Osteoblast (primary cell): ENCODE measurements around the gene SPHK1. TPM values are rescaled to one million over a fixed set of nuclear protein-coding genes. Genes with fewer than 3 reads are reported as not detected.
A peak's percentile ranks its signal among the peaks of the same experiment; 100 is the strongest.
"Not testable (repeated sequence)": the region's sequence is repeated elsewhere in the genome, so short reads cannot be mapped to it uniquely, and the experiment has no call there.

Experiments used
- DNase-seq: peaks from one replicate; pipeline ENCODE4 v3.0.0; 2011; ENCODE audit warnings: low spot score, mixed read lengths; ENCODE audit not compliant: insufficient read length; ENCODE audit errors: missing footprints
- H2AFZ ChIP-seq: 2 replicates; pipeline ENCODE4 v1.6.0; 2011; ENCODE audit warnings: mild to moderate bottlenecking, low read length
- H3K27ac ChIP-seq: 2 replicates; pipeline ENCODE4 v1.5.1; 2011; ENCODE audit warnings: mild to moderate bottlenecking, low read depth, low read length, moderate library complexity
- H3K27me3 ChIP-seq: 2 replicates; pipeline ENCODE4 v1.6.0; 2012; ENCODE audit warnings: mild to moderate bottlenecking, control low read depth, inconsistent platforms, low read length, moderate library complexity; ENCODE audit not compliant: insufficient read depth
- H3K36me3 ChIP-seq: 2 replicates; pipeline ENCODE4 v1.5.1; 2011; ENCODE audit warnings: mild to moderate bottlenecking, low read length, control low read depth, moderate library complexity; ENCODE audit not compliant: insufficient read depth
- H3K4me1 ChIP-seq: 2 replicates; pipeline ENCODE4 v1.5.1; 2011; ENCODE audit warnings: mild to moderate bottlenecking, low read length, control low read depth, moderate library complexity; ENCODE audit not compliant: insufficient read depth
- H3K4me2 ChIP-seq: 2 replicates; pipeline ENCODE4 v1.6.0; 2011; ENCODE audit warnings: mild to moderate bottlenecking, low read length; ENCODE audit not compliant: insufficient read depth
- H3K4me3 ChIP-seq: fragments of 200-600 bp; sonication (generic); 3 replicates; pipeline ENCODE4 v1.5.1; 2012; ENCODE audit warnings: mild to moderate bottlenecking, low read length, inconsistent platforms; ENCODE audit not compliant: insufficient read depth
- H3K79me2 ChIP-seq: 2 replicates; pipeline ENCODE4 v1.6.0; 2012; ENCODE audit warnings: mild to moderate bottlenecking, low read length, control low read depth, inconsistent platforms; ENCODE audit not compliant: insufficient read depth
- H3K9me3 ChIP-seq: 2 replicates; pipeline ENCODE4 v1.5.1; 2011; ENCODE audit warnings: low read depth, low read length, control low read depth
- H4K20me1 ChIP-seq: 2 replicates; pipeline ENCODE4 v1.6.0; 2012; ENCODE audit warnings: mild to moderate bottlenecking, low read length, control low read depth; ENCODE audit not compliant: insufficient read depth
- total RNA-seq: library from RNA; depleted of rRNA; stranded (reverse); fragments of >200 nt; gene quantifications from 2 replicates; pipeline ENCODE4 v1.2.3, GENCODE V29; 2012
- TF ChIP-seq, protein P1 (sequence below): IDR thresholded peaks from 2 replicates; pipeline ENCODE4 v1.5.1; 2011; ENCODE audit warnings: mild to moderate bottlenecking, low read depth, low read length, moderate library complexity; ENCODE audit errors: extremely low read depth

Gene SPHK1
- total RNA-seq, 1 donor = 112 TPM

DNA sequence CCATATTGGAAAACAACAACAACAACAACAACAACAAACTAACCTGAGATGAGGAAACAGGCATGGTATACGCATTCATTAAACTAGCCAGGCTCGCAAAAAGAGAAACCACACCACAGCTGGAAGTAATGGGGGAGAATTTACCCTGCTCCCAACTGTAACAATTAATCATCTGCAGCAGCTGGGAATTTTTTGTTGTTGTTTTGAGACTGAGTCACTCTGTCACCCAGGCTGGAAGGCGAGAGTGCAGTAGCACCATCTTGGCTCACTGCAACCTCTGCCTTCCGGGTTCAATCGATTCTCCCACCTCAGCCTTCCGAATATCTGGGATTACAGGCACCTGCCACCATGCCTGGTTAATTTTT lies 47.0 kb upstream of the SPHK1 start:
- peaks cover 7% of the 10 kb centered on the region for H3K36me3 ChIP-seq
- H3K4me2 ChIP-seq = no peak overlapping the region
- DNase-seq = peak; percentile 57
- H3K79me2 ChIP-seq = peaks cover 48% of the 10 kb centered on the region
- no peaks in the 10 kb centered on the region for H3K27me3 ChIP-seq
- no peaks in the 10 kb centered on the region for H3K9me3 ChIP-seq
- H2AFZ ChIP-seq = no peak overlapping the region
- no peak overlapping the region for H3K4me3 ChIP-seq
- no peak overlapping the region for H3K27ac ChIP-seq
- peaks cover 10% of the 10 kb centered on the region for H3K4me1 ChIP-seq
- TF ChIP-seq, protein P1, sequence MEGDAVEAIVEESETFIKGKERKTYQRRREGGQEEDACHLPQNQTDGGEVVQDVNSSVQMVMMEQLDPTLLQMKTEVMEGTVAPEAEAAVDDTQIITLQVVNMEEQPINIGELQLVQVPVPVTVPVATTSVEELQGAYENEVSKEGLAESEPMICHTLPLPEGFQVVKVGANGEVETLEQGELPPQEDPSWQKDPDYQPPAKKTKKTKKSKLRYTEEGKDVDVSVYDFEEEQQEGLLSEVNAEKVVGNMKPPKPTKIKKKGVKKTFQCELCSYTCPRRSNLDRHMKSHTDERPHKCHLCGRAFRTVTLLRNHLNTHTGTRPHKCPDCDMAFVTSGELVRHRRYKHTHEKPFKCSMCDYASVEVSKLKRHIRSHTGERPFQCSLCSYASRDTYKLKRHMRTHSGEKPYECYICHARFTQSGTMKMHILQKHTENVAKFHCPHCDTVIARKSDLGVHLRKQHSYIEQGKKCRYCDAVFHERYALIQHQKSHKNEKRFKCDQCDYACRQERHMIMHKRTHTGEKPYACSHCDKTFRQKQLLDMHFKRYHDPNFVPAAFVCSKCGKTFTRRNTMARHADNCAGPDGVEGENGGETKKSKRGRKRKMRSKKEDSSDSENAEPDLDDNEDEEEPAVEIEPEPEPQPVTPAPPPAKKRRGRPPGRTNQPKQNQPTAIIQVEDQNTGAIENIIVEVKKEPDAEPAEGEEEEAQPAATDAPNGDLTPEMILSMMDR = no peak
- peaks cover 9% of the 10 kb centered on the region for H4K20me1 ChIP-seq

GRCh38 chr17:76341301-76341700 lies 43.1 kb upstream of the SPHK1 start:
- H3K36me3 ChIP-seq = peaks cover 19% of the 10 kb centered on the region
- TF ChIP-seq, protein P1 = no peak
- H3K4me3 ChIP-seq = no peak overlapping the region
- H3K9me3 ChIP-seq = no peaks in the 10 kb centered on the region
- no peak for DNase-seq
- H4K20me1 ChIP-seq = peaks cover 6% of the 10 kb centered on the region
- peaks cover 10% of the 10 kb centered on the region for H3K4me1 ChIP-seq
- H3K27me3 ChIP-seq = no peaks in the 10 kb centered on the region
- H3K4me2 ChIP-seq = no peak overlapping the region
- peaks cover 24% of the 10 kb centered on the region for H3K79me2 ChIP-seq
- no peak overlapping the region for H2AFZ ChIP-seq
- no peak overlapping the region for H3K27ac ChIP-seq

DNA sequence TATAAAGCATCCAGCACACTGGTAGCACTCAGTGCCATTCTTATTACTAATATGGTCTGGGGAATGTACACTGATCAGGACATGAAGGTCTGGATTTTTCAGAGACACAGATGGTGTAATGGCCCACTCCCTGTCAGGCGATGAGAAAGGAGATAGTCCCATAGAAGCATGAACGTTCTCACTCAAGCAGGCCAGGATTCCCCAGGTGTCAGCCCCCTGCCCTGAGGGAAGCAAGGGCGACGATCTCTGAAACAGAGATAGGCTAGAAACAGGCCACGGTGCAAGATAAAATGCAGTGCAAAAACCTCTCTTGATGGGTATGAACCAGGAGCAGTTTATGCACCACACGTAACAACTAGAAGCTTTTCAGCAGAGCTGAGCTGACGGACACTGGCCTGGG lies 41.3 kb upstream of the SPHK1 start:
- H3K4me3 ChIP-seq = no peak overlapping the region
- H4K20me1 ChIP-seq = no peaks in the 10 kb centered on the region
- H3K27me3 ChIP-seq = no peaks in the 10 kb centered on the region
- H3K4me1 ChIP-seq = no peaks in the 10 kb centered on the region
- H3K27ac ChIP-seq = no peak overlapping the region
- H3K36me3 ChIP-seq = peaks cover 25% of the 10 kb centered on the region
- TF ChIP-seq, protein P1 = no peak
- no peaks in the 10 kb centered on the region for H3K9me3 ChIP-seq
- H2AFZ ChIP-seq = no peak overlapping the region
- H3K79me2 ChIP-seq = peaks cover 11% of the 10 kb centered on the region
- H3K4me2 ChIP-seq = no peak overlapping the region
- no peak for DNase-seq

DNA sequence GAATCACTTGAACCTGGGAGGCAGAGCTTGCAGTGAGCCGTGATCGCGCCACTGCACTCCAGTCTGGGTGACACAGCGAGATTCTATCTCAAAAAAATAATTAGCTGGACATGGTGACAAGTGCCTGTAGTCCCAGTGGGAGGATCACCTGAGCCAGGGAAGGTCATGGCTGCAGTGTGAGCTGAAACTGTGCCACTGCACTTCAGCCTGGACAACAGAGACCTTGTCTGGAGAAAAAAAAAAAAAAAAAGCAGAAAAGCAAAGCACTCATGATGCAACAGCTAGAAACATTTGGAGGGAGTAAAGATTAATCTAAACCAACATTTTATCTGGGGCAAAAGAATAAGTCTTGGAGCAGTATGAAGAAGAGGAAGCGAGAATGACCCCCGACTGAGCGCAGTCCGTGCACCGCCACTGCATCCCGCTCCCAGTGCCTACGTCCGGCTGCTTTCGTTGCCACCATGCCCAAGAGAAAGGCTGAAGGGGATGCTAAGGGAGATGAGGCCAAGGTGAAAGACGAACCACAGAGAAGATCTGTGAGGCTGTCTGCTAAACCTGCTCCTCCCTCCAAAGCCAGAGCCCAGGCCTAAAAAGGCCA lies 38.9 kb upstream of the SPHK1 start:
- H3K4me2 ChIP-seq = no peak overlapping the region
- peaks cover 25% of the 10 kb centered on the region for H3K36me3 ChIP-seq
- TF ChIP-seq, protein P1 = no peak
- no peak overlapping the region for H3K4me3 ChIP-seq
- no peaks in the 10 kb centered on the region for H3K4me1 ChIP-seq
- DNase-seq = peak; percentile 6
- no peak overlapping the region for H2AFZ ChIP-seq
- H3K79me2 ChIP-seq = peaks cover 15% of the 10 kb centered on the region
- no peak overlapping the region for H3K27ac ChIP-seq
- no peaks in the 10 kb centered on the region for H3K9me3 ChIP-seq
- H3K27me3 ChIP-seq = no peaks in the 10 kb centered on the region
- peaks cover 1% of the 10 kb centered on the region for H4K20me1 ChIP-seq

GRCh38 chr17:76346936-76347335 lies 37.5 kb upstream of the SPHK1 start:
- not testable (repeated sequence) for H3K9me3 ChIP-seq, H2AFZ ChIP-seq, H3K4me1 ChIP-seq, H3K27ac ChIP-seq, H4K20me1 ChIP-seq, DNase-seq, H3K4me3 ChIP-seq, H3K27me3 ChIP-seq, H3K4me2 ChIP-seq
- peaks cover 19% of the 10 kb centered on the region for H3K36me3 ChIP-seq
- H3K79me2 ChIP-seq = peaks cover 27% of the 10 kb centered on the region
